Measurements from ENCODE around the gene TTLL11.

The TTLL11 gene

GRCh38 chr9:121815084-121815483 lies 278.0 kb downstream of the TTLL11 start:
- Histone ChIP-seq H3K4me1 (ENCODE audit: control insufficient read depth in 1 of 2, insufficient read depth in 1 of 2, low read depth in 1 of 2, low read length in 1 of 2) (no peaks in the 10 kb centered on the region), H3K27ac (no peak overlapping the region), H3K9me3 (no peaks in the 10 kb centered on the region), H3K36me3 (no peaks in the 10 kb centered on the region), H3K27me3 (peaks cover 9% of the 10 kb centered on the region), H3K4me3 (ENCODE audit: low read depth in 1 of 2, low read length in 1 of 2) (no peak overlapping the region)
- no peak for TF ChIP-seq CTCF (IDR thresholded peaks at IDR 0.05)

DNA sequence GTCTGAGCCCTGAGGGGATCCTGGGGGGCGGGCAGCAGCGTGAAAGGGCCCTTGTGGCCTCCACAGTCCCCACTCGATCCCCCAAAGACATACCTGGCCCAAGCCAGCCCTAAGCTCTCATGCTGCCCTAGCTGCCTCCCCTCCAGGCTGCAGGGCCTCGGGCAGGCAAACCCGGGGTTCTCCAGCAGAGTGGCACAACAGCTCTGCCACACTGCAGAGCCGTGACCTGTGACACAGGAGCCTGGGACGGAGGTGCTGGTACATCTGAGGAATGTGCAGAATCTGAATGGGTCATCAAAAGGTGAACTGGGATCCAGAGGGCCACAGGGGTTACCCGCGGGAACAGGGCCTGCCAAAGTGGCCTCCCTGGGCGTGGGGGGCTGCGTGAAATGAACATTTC lies 278.5 kb downstream of the TTLL11 start:
- Histone ChIP-seq H3K27ac (no peak overlapping the region), H3K27me3 (peaks cover 4% of the 10 kb centered on the region), H3K4me1 (ENCODE audit: control insufficient read depth in 1 of 2, insufficient read depth in 1 of 2, low read depth in 1 of 2, low read length in 1 of 2) (no peaks in the 10 kb centered on the region), H3K9me3 (no peaks in the 10 kb centered on the region), H3K4me3 (ENCODE audit: low read depth in 1 of 2, low read length in 1 of 2) (no peak overlapping the region), H3K36me3 (no peaks in the 10 kb centered on the region)
- no peak for TF ChIP-seq CTCF (IDR thresholded peaks at IDR 0.05)

GRCh38 chr9:121813519-121814210 lies 279.4 kb downstream of the TTLL11 start:
- Histone ChIP-seq H3K4me1 (ENCODE audit: control insufficient read depth in 1 of 2, insufficient read depth in 1 of 2, low read depth in 1 of 2, low read length in 1 of 2) (no peaks in the 10 kb centered on the region), H3K4me3 (ENCODE audit: low read depth in 1 of 2, low read length in 1 of 2) (no peak overlapping the region), H3K9me3 (no peaks in the 10 kb centered on the region), H3K27ac (no peak overlapping the region), H3K36me3 (no peaks in the 10 kb centered on the region), H3K27me3 (no peaks in the 10 kb centered on the region)
- no peak for TF ChIP-seq CTCF (IDR thresholded peaks at IDR 0.05)

DNA sequence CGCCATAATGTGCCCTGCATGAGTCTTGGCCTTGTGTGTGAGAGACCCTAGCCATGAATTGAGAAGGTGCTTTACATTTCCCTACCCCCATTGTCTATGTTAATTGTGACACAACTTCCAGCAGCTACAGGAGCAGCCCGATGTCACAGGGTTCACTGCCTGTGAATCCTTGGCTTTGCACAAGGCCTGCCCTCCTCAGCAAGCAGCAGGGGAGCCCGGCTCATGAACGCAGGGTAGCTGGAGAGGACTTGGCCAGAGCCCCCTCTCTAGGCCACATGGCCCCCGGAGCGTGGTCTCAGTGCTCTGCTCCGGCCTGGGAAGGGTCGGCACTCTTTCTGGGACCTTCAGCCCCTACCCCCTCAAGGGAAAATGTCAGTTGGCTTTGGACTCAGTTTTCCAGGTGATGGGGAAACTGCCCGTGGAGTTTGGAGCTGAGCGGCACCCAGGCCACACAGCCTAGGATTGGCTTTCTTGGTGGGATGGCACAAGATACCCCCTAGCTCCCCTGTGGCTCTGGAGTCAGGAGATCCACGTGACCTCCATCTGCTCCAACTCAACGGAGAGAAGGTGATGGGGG lies 280.9 kb downstream of the TTLL11 start:
- Histone ChIP-seq H3K27ac (no peak overlapping the region), H3K4me3 (ENCODE audit: low read depth in 1 of 2, low read length in 1 of 2) (no peak overlapping the region), H3K36me3 (no peaks in the 10 kb centered on the region), H3K4me1 (ENCODE audit: control insufficient read depth in 1 of 2, insufficient read depth in 1 of 2, low read depth in 1 of 2, low read length in 1 of 2) (no peaks in the 10 kb centered on the region), H3K27me3 (no peaks in the 10 kb centered on the region), H3K9me3 (no peaks in the 10 kb centered on the region)
- TF ChIP-seq CTCF (IDR thresholded peaks at IDR 0.05), result no peak

DNA sequence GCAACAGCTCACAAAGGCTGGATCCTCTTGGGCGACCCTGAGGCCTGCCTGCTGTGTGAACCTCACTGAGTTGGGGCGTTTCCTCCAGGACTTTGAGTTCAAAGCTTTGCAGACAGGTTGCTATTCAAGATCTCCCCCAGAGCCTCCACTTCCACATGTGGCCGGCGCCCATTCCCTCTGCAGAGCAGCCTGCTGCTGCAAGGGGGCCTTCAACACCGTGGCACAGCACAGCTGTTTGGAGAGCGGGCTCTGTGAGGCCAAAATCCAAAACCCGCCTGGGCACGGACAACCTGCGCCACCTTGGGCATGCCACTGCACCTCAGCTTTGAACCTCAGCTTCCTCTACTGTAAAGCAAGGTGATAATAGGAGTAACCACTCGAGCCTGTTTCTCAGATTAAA lies 281.4 kb downstream of the TTLL11 start:
- TF ChIP-seq CTCF (IDR thresholded peaks at IDR 0.05), result no peak
- Histone ChIP-seq H3K4me1 (ENCODE audit: control insufficient read depth in 1 of 2, insufficient read depth in 1 of 2, low read depth in 1 of 2, low read length in 1 of 2) (no peaks in the 10 kb centered on the region), H3K27me3 (no peaks in the 10 kb centered on the region)

More for the DNA sequence above, 281.4 kb downstream of the TTLL11 start:
- H3K4me3 ChIP-seq (ENCODE audit: low read depth in 1 of 2, low read length in 1 of 2), result no peak overlapping the region
- no peak overlapping the region for H3K27ac ChIP-seq
- H3K36me3 ChIP-seq, result no peaks in the 10 kb centered on the region
- no peaks in the 10 kb centered on the region for H3K9me3 ChIP-seq
